GM12891 (cell line): ENCODE measurements around the gene CLMP.

ENCODE experiments used
- DNase-seq: peaks from one replicate; pipeline ENCODE4 v3.0.0; 2011; ENCODE audit warnings: low spot score; ENCODE audit not compliant: insufficient read length
- FAIRE-seq: peaks from 2 replicates; lab custom pipeline; 2011; peaks lifted over from hg19 to GRCh38; lab: Jason Lieb, UNC
- PAX5 ChIP-seq: IDR thresholded peaks from 2 replicates; pipeline ENCODE4 v1.6.1; 2011; ENCODE audit warnings: low read length, moderate library complexity, mild to moderate bottlenecking; ENCODE audit not compliant: insufficient read depth, severe bottlenecking
- POLR2A ChIP-seq: IDR thresholded peaks from 2 replicates; pipeline ENCODE4 v1.6.1; 2011; ENCODE audit warnings: low read depth, low read length, control low read depth
- POLR2AphosphoS5 ChIP-seq: IDR thresholded peaks from 2 replicates; pipeline ENCODE4 v1.6.1; 2011; ENCODE audit warnings: low read depth, low read length, control low read depth
- POU2F2 ChIP-seq: IDR thresholded peaks from 2 replicates; pipeline ENCODE4 v1.6.1; 2011; ENCODE audit warnings: low read depth, mild to moderate bottlenecking, control low read depth, low read length, moderate library complexity
- SPI1 ChIP-seq: IDR thresholded peaks from 2 replicates; pipeline ENCODE4 v1.6.1; 2011; ENCODE audit warnings: low read depth, low read length, control low read depth
- TAF1 ChIP-seq: IDR thresholded peaks from 2 replicates; pipeline ENCODE4 v1.6.1; 2011; ENCODE audit warnings: low read depth, low read length, control low read depth

The CLMP gene

DNA sequence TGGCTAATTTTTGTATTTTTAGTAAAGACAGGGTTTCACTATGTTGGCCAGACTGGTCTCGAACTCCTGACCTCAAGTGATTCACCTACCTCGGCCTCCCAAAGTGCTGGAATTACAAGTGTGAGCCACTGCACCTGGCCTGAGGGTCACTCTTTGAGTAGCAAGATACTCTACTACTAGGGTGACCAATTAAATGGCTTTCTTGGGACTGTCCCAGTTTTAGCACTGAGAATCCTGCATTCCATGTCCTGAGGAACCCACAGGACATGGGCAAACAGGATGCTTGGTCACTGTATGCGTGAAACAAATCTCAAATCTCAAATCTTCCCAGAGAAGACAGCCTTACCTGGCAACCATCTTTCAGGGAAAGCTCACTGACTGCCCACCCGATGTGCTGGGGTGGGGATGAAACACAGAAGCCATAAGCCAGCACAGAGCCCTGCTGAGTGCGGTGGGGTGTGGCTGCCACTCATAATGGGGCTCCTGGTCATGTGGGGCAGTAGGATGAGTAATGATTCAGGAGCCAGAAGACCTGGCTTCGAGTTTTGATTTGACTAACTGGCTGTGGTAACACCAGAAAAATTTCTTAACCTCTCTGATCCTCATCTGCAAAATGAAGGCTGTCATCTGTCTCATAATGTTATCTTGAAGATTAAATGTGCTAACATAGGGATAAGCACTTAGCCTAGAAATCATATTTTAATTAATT is 11.5 kb downstream of the CLMP start:
- FAIRE-seq (no peak), DNase-seq (no peak)
- no peak for TF ChIP-seq POLR2AphosphoS5
- TF ChIP-seq POU2F2: no peak
- TF ChIP-seq POLR2A: no peak
- TF ChIP-seq PAX5: no peak
- no peak for TF ChIP-seq TAF1
- no peak for TF ChIP-seq SPI1

- DNase-seq: no peak
- no peak for FAIRE-seq
- TF ChIP-seq SPI1: no peak
- TF ChIP-seq POLR2A: no peak
- TF ChIP-seq POLR2AphosphoS5: no peak
- no peak for TF ChIP-seq PAX5
- no peak for TF ChIP-seq TAF1
- no peak for TF ChIP-seq POU2F2
These were observed 13.1 kb downstream of the CLMP start for GRCh38 chr11:123181767-123182500.

DNA sequence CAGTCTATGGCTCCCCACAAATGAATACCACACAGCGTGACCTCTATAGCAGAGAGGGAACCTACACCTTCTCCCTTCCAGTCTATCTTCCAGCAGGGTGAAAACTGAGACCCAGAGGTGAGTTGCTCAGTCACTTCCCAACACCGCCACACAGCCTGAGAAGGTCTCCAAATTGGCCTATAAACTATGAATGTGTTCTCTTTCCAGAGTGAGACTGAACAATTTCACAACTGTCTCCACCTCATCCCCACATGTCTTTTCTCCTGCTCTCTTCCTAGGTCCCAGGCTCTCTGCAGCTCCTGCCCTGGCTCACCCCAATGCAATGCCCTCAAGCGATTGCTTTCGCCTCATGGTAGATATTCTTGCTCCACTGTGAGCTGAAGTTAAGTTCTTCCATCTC is 14.0 kb downstream of the CLMP start:
- DNase-seq: no peak
- TF ChIP-seq SPI1 (no peak), POLR2A (no peak), POLR2AphosphoS5 (no peak), TAF1 (no peak), PAX5 (no peak), POU2F2 (no peak)
- FAIRE-seq: no peak

DNA sequence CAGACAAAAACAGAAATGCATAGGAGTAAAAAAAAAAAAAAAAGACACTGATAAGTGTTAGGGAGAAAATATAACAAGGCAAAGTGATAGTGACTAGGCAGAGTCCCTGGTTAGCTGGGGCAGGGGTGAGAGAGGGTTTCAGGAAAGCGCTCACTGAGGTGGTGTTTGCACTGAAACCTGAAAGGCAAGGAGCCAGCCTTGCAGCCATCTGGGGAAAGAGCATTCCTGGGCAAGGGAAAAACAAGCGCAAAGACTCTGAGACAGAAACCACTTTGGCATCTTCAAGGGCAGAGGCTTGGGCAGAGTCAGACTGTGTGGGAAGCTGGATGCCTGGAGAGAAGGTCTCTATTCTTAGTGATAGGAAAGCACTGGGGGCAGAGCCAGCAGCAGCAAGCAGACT is 14.5 kb downstream of the CLMP start:
- no peak for DNase-seq
- TF ChIP-seq PAX5 (no peak), TAF1 (no peak), SPI1 (no peak), POLR2AphosphoS5 (no peak), POLR2A (no peak)
- no peak for FAIRE-seq

- DNase-seq (no peak), FAIRE-seq (no peak)
- TF ChIP-seq TAF1 (no peak), POU2F2 (no peak), POLR2AphosphoS5 (no peak), SPI1 (no peak)
These were observed 14.9 kb downstream of the CLMP start for GRCh38 chr11:123180166-123180565.

DNA sequence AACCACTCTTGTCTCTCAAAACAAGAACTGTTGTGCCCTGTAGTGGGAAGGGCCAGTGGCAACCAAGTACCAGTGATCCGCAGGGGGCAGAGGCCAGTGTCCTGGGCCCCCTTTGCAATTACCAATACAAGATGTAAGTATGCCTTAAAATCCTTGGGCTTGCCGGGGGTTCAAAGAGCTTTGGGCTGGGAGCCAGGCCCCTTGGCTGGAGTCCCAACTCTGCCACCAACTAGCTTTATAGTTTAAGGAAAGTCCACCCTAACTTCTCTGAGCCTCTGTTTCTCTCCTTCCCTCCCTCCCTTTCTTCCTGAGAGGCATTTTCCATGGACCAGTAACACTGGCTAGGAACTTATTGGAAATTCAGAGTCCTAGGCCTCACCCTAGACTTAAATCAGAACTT is 15.5 kb downstream of the CLMP start:
- FAIRE-seq: no peak
- no peak for DNase-seq
- TF ChIP-seq POU2F2 (no peak), PAX5 (no peak), POLR2A (no peak), SPI1 (no peak), TAF1 (no peak), POLR2AphosphoS5 (no peak)

DNA sequence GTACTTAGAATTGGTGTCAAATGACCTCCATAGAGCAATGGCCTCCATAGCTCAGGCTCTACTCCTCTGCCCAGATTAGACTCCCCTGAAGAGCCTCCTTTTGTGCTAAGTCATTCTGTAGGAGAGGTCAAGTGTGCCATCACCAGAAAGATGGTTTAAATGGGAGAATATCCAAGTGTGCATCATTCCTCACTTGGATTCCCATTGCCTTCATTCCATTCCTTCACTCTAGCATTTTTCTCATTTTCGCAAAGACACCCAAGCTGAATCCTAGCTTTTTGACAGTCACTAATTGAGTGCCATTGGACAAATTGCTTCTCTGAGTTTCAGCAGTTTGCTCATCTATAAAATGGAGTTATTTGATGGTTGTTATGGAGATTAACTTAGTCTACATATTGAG is 16.9 kb downstream of the CLMP start:
- FAIRE-seq (no peak), DNase-seq (no peak)
- TF ChIP-seq POLR2A (no peak), POLR2AphosphoS5 (no peak), POU2F2 (no peak), SPI1 (no peak), TAF1 (no peak), PAX5 (no peak)

- TF ChIP-seq POU2F2 (no peak), POLR2A (no peak), POLR2AphosphoS5 (no peak), SPI1 (no peak), PAX5 (no peak), TAF1 (no peak)
- DNase-seq (no peak), FAIRE-seq (peak; percentile 61)
These were observed 18.3 kb downstream of the CLMP start for GRCh38 chr11:123176785-123177184.

- TF ChIP-seq SPI1 (no peak), POU2F2 (no peak), PAX5 (no peak), POLR2AphosphoS5 (no peak), TAF1 (no peak), POLR2A (no peak)
- no peak for DNase-seq
- no peak for FAIRE-seq
These were observed 20.6 kb downstream of the CLMP start for GRCh38 chr11:123174196-123175183.

DNA sequence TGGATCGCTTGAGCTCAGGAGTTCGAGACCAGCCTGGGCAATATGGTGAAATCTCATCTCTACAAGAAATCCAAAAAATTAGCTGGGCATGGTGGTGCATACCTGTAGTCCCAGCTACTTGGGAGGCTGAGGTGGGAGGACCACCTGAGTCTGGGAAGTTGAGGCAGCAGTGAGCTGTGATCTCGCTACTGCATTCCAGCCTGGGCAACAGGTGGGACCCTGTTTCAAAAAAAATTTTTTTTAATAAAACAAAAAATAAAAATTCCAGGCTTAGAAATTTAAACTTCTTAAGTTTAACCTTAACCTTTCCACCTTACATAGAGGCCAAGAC is 21.2 kb downstream of the CLMP start:
- FAIRE-seq: no peak
- no peak for DNase-seq
- TF ChIP-seq TAF1: no peak
- no peak for TF ChIP-seq POLR2A
- no peak for TF ChIP-seq POU2F2
- no peak for TF ChIP-seq POLR2AphosphoS5
- no peak for TF ChIP-seq SPI1
- no peak for TF ChIP-seq PAX5
